GF-D8 (cell line): ENCODE data around the gene RNLS.

Experiments used
- DNase-seq: peaks from one replicate; lab custom pipeline; 2025; lab: John Stamatoyannopoulos, UW

RNLS gene

GRCh38 chr10:88582806-88583583 lies at the start of gene RNLS:
RNLS (minus strand) TSS chr10:88583318.
- DNase-seq, result no peak

- no peak for DNase-seq
Measured at GRCh38 chr10:88624840-88625239, 41.7 kb upstream of the RNLS start.

DNA sequence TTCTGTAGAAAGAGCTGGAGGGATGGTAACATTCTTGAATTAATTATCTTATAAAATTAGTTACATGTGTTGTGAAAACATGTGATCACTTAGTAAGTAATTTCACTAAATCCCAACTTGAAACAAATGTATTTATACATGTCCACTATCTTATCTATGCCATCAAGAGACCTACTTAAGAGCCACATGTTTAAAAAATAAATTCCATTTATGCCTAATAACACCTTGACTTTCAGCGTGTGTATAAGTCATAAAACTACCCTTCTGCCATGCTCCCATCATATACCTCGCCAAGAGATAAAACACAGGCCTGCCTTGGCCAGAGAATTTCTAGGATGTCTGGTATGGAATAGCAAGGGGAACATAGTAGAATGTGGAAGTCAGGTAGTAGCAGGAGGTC lies 40.7 kb upstream of the RNLS start:
- DNase-seq, result no peak

GRCh38 chr10:88620441-88620840 lies 37.3 kb upstream of the RNLS start:
- no peak for DNase-seq

DNA sequence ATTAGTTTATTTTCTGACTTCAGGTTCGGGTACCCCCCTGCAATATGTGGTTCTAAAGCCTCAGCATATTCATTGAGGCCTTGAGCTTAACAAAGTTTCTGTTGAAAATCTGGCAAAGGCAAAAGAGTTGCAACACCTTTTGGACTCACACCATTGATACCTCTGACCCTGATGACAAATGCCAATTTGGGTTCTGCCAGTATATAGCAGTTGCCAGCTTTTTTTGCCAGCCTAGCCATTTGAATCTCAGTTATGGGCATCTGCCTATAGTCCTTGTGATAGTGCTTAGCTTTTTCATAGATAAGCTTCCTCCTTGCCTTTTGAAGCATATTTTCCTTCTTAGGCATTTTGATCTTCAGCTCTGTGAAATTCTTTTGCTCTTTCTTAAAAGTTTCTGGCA lies 35.4 kb upstream of the RNLS start:
- no peak for DNase-seq

DNA sequence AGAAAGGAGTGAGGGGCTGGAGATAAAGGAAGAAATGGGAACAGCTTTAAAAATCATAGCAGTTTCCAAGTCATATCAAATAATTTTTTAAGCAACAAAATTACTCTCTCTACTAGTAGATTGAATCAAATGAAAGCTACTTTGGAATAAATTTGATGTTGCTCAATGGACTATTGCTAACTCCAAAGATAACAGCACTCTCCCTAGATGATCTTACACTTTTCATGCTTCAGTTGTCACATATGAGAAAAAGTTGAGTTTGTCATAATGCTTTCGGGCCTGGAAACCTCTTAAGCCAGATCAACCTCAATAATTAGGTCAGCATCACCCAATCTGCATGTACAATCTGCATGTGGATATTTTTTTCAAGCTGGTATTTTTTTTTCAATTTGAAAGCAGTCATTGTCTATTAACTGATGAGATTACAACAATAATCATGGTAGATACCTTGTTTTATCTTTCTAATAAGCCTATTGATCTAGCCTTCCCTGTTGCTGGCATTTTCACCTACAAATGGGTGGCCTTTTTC lies 34.7 kb upstream of the RNLS start:
- DNase-seq, result no peak

DNA sequence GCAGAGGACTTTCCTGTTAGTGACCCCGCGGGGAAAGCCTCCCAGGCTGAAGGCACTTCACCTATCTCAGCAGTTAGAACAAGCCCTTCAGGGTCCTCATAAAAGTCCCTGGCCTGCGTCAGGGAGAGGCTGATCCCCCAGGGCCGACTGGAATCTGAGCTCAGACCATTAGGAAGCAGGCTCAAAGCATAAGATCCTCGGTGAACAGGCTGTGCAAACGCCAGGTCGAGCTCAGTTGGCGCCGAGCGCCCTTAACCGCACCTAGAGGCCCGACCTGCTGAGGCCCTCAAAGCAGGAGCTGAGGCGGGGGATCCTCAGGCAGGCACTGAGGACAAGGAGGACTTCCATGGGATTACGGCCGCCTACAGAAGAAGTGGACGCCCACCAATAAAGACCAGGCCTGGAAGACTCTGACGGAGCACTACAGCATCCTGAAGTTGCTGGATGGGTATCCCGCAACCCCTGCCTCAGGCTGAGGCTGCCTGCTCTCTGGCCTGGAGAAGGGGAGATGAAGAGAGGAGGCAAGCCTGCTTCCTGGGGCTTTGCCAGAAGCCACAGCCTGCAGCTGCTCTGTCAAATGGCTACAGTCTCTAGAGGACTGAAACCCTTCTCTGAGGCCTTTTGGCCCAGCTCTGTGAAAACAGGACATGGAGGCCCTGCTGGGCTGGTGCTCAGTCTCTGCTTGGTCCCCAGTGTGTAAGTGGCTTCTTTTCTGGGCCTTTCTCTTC lies 33.3 kb upstream of the RNLS start:
- DNase-seq, result no peak

DNA sequence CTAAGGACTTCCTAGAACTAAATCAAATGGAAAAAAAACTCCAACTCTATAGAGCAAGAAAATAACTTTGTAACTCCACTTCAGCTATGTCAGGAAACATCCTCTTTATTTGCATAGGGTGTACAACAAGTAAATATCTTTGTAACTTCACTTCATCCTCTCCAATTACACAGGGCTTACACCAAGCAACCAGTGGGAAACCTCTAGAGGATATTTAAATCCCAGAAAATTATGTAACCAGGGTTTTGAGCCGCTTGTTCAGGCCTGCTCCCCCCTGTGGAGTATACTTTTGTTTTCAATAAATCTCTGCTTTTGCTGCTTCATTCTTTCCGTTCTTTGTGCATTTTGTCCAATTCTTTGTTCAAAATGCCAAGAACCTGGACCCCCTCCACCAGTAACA lies 25.7 kb upstream of the RNLS start:
- no peak for DNase-seq

DNA sequence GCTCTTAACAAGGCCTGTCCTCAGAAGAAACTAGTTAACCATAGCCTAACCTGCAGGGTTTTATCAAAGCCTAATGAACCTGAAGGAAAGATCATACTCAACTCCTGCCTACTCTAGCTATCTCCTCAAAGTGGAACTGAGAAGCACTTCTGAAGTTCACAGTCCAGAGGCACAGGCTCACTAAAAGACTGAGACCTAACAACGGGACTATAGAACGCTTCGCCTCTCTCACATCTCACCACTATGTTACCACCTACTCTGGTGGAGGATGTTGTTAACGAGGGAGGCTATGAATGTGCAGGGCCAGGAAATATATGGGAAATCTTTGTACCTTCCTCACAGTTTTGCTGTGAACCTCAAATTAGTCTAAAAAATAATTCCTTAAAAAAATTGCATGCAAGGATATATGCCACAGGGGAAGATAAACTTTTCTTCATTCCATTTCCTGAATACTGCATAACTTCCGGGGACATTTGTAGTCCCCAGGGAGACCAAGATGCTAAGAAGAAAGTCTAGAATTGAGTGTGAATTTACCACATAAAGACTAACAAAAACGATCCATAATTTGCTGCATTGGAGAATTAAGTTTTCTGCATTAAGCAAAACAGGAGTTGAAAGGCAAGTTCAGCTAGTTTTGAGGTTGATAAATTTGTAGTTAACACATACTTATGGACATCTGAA lies 25.1 kb upstream of the RNLS start:
- DNase-seq, result no peak

DNA sequence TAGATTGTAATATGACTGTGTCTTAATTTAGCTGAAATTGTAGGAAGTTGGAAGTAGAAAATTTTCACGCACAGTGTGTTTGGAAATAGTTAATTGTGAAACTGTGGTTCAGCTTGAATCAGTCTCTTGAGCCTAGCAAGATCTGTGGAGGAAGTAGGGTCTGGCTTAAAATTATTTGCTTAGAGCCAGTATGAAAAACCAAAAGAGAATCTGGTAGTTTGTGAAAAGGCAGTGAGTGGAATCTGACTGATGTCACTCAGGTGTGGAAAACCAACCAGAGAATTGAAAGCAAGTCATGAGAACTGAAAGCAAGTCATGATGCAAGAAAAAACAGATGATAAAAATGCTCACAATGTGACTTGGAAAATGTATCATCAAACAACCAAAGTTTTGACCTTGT lies 14.9 kb upstream of the RNLS start:
- DNase-seq, result no peak

DNA sequence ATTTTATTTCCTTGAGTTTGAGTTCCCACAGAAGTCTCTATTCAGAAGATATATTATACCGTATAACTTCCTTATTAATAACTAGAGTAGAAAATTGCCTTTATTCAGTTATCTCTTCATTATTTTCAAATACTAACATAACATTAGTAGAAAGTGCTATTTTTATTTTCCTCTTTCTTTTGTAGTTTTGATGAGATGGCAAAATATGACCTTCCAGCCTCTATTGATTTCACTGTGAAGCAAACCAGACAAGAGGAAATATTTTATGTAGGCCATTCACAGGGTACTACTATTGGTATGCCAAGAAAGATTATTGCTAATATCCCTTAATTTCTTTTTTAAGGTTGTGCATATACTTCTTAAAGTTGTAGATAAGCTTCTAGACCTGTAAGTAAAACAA lies 11.4 kb upstream of the RNLS start:
- no peak for DNase-seq

DNA sequence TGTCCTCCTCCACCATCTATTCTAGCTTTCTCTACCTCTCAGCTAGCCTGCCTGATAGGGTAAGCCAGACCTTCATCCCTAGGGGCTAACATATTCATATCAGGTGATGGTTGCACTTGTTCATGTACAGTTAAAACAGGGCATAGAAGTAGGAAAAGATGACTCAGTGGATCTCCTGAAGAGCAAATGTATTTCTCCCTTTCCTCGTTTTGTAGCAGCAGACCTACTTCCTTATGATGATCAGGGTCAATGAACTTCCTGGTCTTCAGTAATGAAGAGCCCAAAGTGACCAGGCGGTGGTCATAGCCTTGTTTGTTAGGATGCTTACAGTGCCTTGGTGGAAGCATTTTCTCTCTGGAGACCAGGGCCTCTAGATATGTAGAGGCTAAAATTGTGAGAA lies 9.8 kb upstream of the RNLS start:
- no peak for DNase-seq

DNA sequence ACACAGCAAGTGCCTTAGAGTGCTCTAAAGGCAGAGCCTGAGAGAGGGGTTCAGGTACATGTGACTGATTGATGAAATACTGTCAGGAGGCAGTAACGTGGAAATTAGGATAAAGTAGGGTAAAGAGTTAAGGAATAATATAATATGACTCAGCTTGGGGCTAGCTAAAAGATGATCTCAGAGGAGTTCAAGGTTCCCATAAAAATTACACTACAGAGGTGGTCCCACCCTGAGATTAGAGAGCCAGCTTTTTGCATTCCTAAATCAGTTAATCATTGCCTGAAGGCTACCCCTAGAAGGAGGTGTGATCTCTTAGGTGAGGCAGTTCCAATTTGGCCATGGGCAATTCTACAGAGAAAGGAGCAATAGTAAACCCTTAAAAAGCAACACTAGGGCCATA lies 9.3 kb upstream of the RNLS start:
- DNase-seq, result no peak

DNA sequence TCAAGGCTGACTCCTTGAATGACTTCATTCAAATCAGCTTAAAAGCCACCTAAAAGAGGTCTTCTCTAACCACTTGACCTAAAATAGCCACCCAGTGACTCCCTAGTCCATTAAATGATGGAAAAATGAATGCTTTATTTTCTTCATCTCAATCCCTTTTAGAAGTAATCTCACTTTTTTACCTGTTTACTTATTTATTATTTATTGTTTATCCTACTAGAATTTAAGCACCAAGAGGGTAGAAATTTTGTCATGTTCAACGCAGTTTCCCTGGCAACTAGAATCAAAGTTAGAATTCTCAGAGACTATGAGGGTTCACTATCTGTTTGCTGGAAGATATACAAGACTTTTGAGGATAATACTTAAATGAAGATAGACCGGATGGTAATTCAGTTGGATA lies 3.3 kb upstream of the RNLS start, which contains the start of gene LIPJ:
Gene LIPJ, plus strand, starts transcription at position 301 of the 400 bp plus-strand sequence. CDS start 3,926 bp downstream, outside the sequence.
- no peak for DNase-seq

- no peak for DNase-seq
Measured at GRCh38 chr10:88583584-88583957, 453 bp upstream of the RNLS start.

- no peak for DNase-seq
Measured at GRCh38 chr10:88582411-88582805, 710 bp downstream of the RNLS start.

- no peak for DNase-seq
Measured at GRCh38 chr10:88565072-88565471, 18.0 kb downstream of the RNLS start.

GRCh38 chr10:88562152-88562551 lies 21.0 kb downstream of the RNLS start:
- no peak for DNase-seq

DNA sequence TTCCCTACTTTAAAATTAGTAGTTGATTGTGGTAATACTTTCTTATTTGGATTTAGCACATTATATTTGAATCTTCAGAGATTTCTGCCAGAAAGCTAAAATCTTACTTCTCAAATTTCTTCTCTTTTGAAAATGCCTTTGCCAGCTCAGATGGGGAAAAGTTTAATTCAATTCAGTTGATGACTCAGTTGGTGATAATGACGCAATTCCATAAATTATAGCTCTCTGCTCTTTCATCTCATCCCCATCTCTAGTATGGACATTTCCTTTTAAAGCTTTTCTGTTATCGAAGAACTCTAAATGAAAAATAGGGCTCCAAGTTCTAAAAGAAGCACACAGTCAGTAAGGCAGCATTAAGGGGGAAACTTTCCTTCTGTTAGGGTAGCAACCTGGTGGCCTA lies 25.5 kb downstream of the RNLS start:
- no peak for DNase-seq

GRCh38 chr10:88557256-88557655 lies 25.9 kb downstream of the RNLS start:
- DNase-seq, result no peak

DNA sequence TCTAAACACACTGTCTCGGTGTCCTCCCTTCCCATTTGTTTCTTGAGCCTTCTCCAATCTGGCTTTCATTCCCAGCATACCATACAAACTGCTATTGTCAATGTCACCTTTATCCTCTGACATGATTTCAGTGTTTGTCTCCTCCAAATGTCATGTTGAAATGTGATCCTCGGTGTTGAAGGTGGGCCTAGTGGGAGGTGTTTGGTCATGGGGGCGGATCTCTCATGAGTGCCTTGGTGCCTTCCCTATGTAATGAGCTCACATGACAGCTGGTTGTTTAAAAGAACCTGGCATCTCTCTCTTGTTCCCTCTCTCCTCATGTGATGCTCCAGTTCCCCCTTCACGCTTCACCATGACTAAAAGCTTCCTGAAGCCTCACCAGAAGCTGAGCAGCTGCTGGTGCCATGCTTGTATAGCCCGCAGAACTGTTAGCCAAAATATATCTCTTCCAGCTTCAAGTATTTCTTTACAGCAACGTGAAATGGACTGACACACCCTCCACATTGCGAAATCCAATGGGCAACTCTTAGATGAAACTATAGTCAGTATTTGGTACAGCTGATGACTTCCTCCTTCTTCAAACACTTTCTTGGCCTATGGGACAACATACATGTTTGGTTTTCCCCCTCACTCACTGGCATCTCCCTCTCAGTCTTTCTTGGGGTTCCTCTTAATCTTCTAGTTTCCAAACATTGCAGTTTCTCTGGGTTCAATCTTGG lies 27.8 kb downstream of the RNLS start:
- no peak for DNase-seq

- DNase-seq, result no peak
Measured at GRCh38 chr10:88553116-88553752, 29.9 kb downstream of the RNLS start.
